AG09309 (cell line): ENCODE measurements around the gene CDH12.
"Not testable (repeated sequence)": the region's sequence is repeated elsewhere in the genome, so short reads cannot be mapped to it uniquely, and the experiment has no call there.

Experiments
- DNase-seq: peaks from one replicate; pipeline ENCODE4 v3.0.0-alpha.2; 2010; ENCODE audit warnings: low read depth
- H3K4me3 ChIP-seq: 2 replicates; pipeline ENCODE4 v1.5.1; 2011; ENCODE audit warnings: mild to moderate bottlenecking, low read depth, low read length, moderate library complexity; ENCODE audit not compliant: control insufficient read depth
- CTCF ChIP-seq: IDR thresholded peaks from 2 replicates; pipeline ENCODE4 v1.5.1; 2011; ENCODE audit warnings: mild to moderate bottlenecking, low read depth, low read length, inconsistent platforms; ENCODE audit not compliant: insufficient read depth, control insufficient read depth; ENCODE audit errors: missing control alignments

Gene CDH12

GRCh38 chr5:22780756-22781155, 72.4 kb downstream of the CDH12 start:
- DNase-seq, result no peak
- no peak overlapping the region for H3K4me3 ChIP-seq
- TF ChIP-seq CTCF, result no peak

GRCh38 chr5:22779499-22779898, 73.6 kb downstream of the CDH12 start:
- no peak for TF ChIP-seq CTCF
- H3K4me3 ChIP-seq, result no peak overlapping the region
- DNase-seq, result no peak

GRCh38 chr5:22776285-22776684, 76.9 kb downstream of the CDH12 start:
- H3K4me3 ChIP-seq, result no peak overlapping the region
- no peak for DNase-seq
- TF ChIP-seq CTCF, result no peak

GRCh38 chr5:22774214-22774613, 78.9 kb downstream of the CDH12 start:
- DNase-seq, result not testable (repeated sequence)

GRCh38 chr5:22764736-22765135, 88.4 kb downstream of the CDH12 start:
- TF ChIP-seq CTCF, result no peak
- no peak for DNase-seq
- no peak overlapping the region for H3K4me3 ChIP-seq

More at GRCh38 chr5:22774214-22774613, 78.9 kb downstream of the CDH12 start:
- H3K4me3 ChIP-seq, result not testable (repeated sequence)

- no peak for TF ChIP-seq CTCF
- H3K4me3 ChIP-seq, result no peak overlapping the region
- DNase-seq, result no peak
These were observed 95.4 kb downstream of the CDH12 start for GRCh38 chr5:22757776-22758175.

- TF ChIP-seq CTCF, result no peak
- H3K4me3 ChIP-seq, result no peak overlapping the region
- no peak for DNase-seq
These were observed 99.0 kb downstream of the CDH12 start for GRCh38 chr5:22754155-22754554.
